ENCODE results near the gene CACHD1.

- no peak for TF ChIP-seq SMC3 (conservative IDR thresholded peaks at IDR 0.05; ENCODE audit: poor library complexity)
- TF ChIP-seq CTCF (IDR thresholded peaks at IDR 0.05; ENCODE audit: poor library complexity, severe bottlenecking) = no peak
- TF ChIP-seq MXI1 (conservative IDR thresholded peaks at IDR 0.05; ENCODE audit: poor library complexity, severe bottlenecking) = no peak
- no peak for TF ChIP-seq TAF1 (IDR thresholded peaks at IDR 0.05; ENCODE audit: low read depth)
- TF ChIP-seq REST (IDR thresholded peaks at IDR 0.05; ENCODE audit: borderline replicate concordance) = no peak
These were observed 99.5 kb downstream of the CACHD1 start for GRCh38 chr1:64569411-64569810.

All from neural cell (in vitro differentiated cells).